Gastroesophageal sphincter (tissue), 4 donors: ENCODE data around the gene CBFA2T2. TPM values are rescaled to one million over a fixed set of nuclear protein-coding genes. Genes with fewer than 3 reads are reported as not detected.

Experiments
- ATAC-seq: fragments of 150-250 bp; one replicate; pipeline ENCODE4 v1.9.1; 2016; ENCODE audit warnings: mild to moderate bottlenecking, moderate library complexity
- H3K27ac ChIP-seq, 4 donors: fragments of 200-600 bp; sonication (generic) in 3 of 4; 1 replicate in 3 of 4; 2 replicates in 1 of 4; pipeline ENCODE4 v1.5.1; 2016 to 2019
- H3K27me3 ChIP-seq: fragments of 200-600 bp; sonication (generic); one replicate; pipeline ENCODE4 v1.5.1; 2019
- H3K36me3 ChIP-seq, 2 donors: fragments of 200-600 bp; sonication (generic); one replicate each; pipeline ENCODE4 v1.5.1; 2019; ENCODE audit warnings: control low read depth in 1 of 2
- H3K4me1 ChIP-seq, 3 donors: fragments of 200-600 bp; sonication (generic); 1 replicate in 2 of 3; 2 replicates in 1 of 3; pipeline ENCODE4 v1.5.1; 2016 to 2019; ENCODE audit warnings: control low read depth in 2 of 3
- H3K4me3 ChIP-seq, 2 donors: fragments of 200-600 bp; sonication (generic); one replicate each; pipeline ENCODE4 v1.5.1; 2019; ENCODE audit warnings: mild to moderate bottlenecking in 1 of 2, moderate library complexity in 1 of 2
- H3K9me3 ChIP-seq, 3 donors: fragments of 200-600 bp; sonication (generic); one replicate each; pipeline ENCODE4 v1.5.1; 2017 to 2019; ENCODE audit warnings: control low read depth in 2 of 3
- EP300 ChIP-seq: sonication (generic); formaldehyde crosslinking; IDR thresholded peaks from one replicate; pipeline ENCODE4 v1.6.1; 2017; ENCODE audit warnings: antibody characterized with exemption, mild to moderate bottlenecking
- POLR2A ChIP-seq, 2 donors: fragments of 450-650 bp; IDR thresholded peaks; one replicate each; pipeline ENCODE4 v1.6.1; 2017; ENCODE audit warnings: antibody characterized with exemption in 2 of 2, mild to moderate bottlenecking in 2 of 2, moderate library complexity in 1 of 2
- POLR2AphosphoS5 ChIP-seq: sonication (generic); formaldehyde crosslinking; IDR thresholded peaks from one replicate; pipeline ENCODE4 v1.6.1; 2017; ENCODE audit warnings: antibody characterized with exemption
- WGBS, 2 donors: methylation state at CpG; one replicate each; pipeline ENCODE4 v1.1.5; 2018; ENCODE audit warnings: low coverage in 1 of 2; 5-methylcytosine and 5-hydroxymethylcytosine counted together
- total RNA-seq, 4 donors: library from RNA; depleted of rRNA; stranded (reverse); fragments of >200 nt; gene quantifications; one replicate each; pipeline ENCODE4 v1.1.0, GENCODE V29; 2016
- TF ChIP-seq, protein P1 (sequence below), 4 experiments: fragments of 200-600 bp in 2 of 4; fragments of 450-650 bp in 2 of 4; sonication (generic) in 1 of 4; IDR thresholded peaks; one replicate each; pipeline ENCODE4 v1.5.1; 2017 to 2019; ENCODE audit warnings: antibody characterized with exemption in 4 of 4, mild to moderate bottlenecking in 2 of 4, moderate library complexity in 2 of 4

CBFA2T2 gene
- total RNA-seq, 4 donors from 2014 or later, result 11.1 to 17.4 (median 14.2) TPM

DNA sequence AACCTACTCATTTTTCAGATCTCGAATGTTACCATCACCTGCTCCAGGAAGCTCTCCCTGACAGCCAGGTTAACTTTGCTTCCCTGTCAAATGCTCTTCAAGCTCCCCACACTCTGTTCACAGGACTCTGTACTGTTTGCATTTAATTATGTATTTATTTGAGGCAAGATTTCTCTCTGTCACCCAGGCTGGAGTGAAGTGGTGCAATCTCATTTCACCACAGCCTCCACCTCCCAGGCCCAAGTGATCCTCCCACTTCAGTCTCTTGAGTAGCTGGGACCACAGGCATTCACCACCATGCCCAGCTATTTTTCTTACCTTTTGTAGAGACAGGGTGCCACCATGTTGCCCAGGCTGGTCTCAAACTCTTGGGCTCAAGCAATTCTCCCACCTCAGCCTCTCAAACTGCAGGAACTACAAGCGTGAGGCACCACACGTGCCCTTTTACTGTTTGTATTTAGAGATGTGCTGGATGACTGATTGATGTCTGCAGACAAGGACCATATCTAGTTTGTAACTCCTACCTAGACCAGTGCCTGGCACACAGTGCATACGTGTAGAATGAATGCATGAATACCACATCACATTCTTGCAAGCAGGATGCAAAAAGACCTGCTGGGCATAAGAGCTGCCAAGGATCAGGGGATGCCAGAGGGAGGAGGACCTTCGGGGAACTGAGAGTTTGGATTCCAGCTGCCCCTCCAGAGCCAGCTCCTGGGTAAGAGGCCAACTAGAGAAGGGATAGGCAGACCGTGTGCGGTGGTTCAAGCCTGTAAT, 15.6 kb upstream of the CBFA2T2 start:
- H3K9me3 ChIP-seq, result no peaks in the 10 kb centered on the region
- WGBS, 2 donors, result 67 to 95% methylated on average over 4 to 5 of the region's 7 CpGs
- no peak overlapping the region for H3K27ac ChIP-seq
- no peak for ATAC-seq
- no peaks in the 10 kb centered on the region for H3K36me3 ChIP-seq
- TF ChIP-seq, protein P1, sequence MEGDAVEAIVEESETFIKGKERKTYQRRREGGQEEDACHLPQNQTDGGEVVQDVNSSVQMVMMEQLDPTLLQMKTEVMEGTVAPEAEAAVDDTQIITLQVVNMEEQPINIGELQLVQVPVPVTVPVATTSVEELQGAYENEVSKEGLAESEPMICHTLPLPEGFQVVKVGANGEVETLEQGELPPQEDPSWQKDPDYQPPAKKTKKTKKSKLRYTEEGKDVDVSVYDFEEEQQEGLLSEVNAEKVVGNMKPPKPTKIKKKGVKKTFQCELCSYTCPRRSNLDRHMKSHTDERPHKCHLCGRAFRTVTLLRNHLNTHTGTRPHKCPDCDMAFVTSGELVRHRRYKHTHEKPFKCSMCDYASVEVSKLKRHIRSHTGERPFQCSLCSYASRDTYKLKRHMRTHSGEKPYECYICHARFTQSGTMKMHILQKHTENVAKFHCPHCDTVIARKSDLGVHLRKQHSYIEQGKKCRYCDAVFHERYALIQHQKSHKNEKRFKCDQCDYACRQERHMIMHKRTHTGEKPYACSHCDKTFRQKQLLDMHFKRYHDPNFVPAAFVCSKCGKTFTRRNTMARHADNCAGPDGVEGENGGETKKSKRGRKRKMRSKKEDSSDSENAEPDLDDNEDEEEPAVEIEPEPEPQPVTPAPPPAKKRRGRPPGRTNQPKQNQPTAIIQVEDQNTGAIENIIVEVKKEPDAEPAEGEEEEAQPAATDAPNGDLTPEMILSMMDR (IDR thresholded peaks at IDR 0.05), result no peak
- TF ChIP-seq EP300 (no peak), POLR2A (IDR thresholded peaks at IDR 0.05) (no peak), POLR2AphosphoS5 (no peak)
- H3K4me1 ChIP-seq, result no peaks in the 10 kb centered on the region
- no peak overlapping the region for H3K4me3 ChIP-seq
- H3K27me3 ChIP-seq, result no peaks in the 10 kb centered on the region

- Histone ChIP-seq H3K36me3 (no peaks in the 10 kb centered on the region), H3K27ac (no peak overlapping the region), H3K9me3 (no peaks in the 10 kb centered on the region), H3K4me3 (no peak overlapping the region), H3K27me3 (no peaks in the 10 kb centered on the region), H3K4me1 (no peaks in the 10 kb centered on the region)
- 84 to 86% methylated on average over 6 to 10 of the region's 11 CpGs for WGBS, 2 donors
- TF ChIP-seq EP300 (no peak), POLR2AphosphoS5 (no peak), POLR2A (IDR thresholded peaks at IDR 0.05) (no peak)
- TF ChIP-seq, protein P1 (IDR thresholded peaks at IDR 0.05), result no peak
- no peak for ATAC-seq
Observed at GRCh38 chr20:33474963-33475362, 14.9 kb upstream of the CBFA2T2 start.

GRCh38 chr20:33475381-33476152, 14.3 kb upstream of the CBFA2T2 start:
- ATAC-seq, result no peak
- TF ChIP-seq EP300 (no peak), POLR2A (IDR thresholded peaks at IDR 0.05) (no peak), POLR2AphosphoS5 (no peak)
- TF ChIP-seq, protein P1 (IDR thresholded peaks at IDR 0.05), result no peak

DNA sequence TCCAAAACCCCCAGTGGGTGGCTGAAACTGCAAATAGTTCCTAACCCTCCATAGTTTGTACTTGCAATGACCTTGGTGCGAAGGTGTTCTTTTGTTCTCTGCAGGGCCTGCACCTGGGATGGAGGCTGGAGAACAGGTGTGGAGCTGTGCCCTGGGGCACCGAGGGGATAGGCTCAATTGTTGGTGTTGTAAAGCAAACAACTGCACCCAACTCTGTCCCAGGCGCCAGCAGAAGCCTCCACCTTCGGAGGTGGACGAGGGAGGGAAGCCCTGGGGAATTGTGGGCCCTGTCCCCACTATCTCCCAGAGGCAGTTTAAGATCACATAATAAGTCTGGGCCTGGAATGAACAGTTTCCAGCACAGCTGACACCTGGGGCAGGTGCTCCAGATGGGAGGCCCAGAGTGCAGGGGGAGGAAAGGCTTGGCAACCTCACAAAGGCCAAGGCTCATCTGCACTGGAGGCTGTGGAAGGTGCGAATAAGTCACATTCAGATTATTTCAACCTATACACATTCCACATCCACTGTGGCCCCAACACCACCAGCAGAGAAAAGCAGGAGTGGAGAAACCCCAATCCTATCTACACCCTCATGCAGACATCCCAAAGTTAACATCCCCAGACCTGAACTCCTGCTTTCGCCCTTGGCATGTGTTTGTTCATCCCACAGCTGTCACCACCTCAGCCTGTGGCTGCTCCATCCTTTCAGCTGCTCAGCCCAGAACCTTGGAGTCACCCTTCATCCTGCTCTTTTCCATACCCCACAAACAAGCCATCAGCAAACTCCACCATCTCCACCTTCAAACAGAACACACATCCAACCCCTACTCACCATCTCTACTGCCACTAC, 12.3 kb upstream of the CBFA2T2 start:
- Histone ChIP-seq H3K4me1 (no peaks in the 10 kb centered on the region), H3K9me3 (no peaks in the 10 kb centered on the region), H3K27ac (no peak overlapping the region), H3K27me3 (no peaks in the 10 kb centered on the region), H3K36me3 (no peaks in the 10 kb centered on the region), H3K4me3 (no peak overlapping the region)
- TF ChIP-seq EP300, result no peak
- TF ChIP-seq POLR2A (IDR thresholded peaks at IDR 0.05), result no peak
- no peak for TF ChIP-seq POLR2AphosphoS5
- TF ChIP-seq, protein P1 (IDR thresholded peaks at IDR 0.05), result no peak
- 97 to 100% methylated on average over 1 to 5 of the region's 7 CpGs for WGBS, 2 donors
- ATAC-seq, result no peak

More at GRCh38 chr20:33475381-33476152, 14.3 kb upstream of the CBFA2T2 start:
- Histone ChIP-seq H3K27me3 (no peaks in the 10 kb centered on the region), H3K9me3 (no peaks in the 10 kb centered on the region), H3K27ac (no peak overlapping the region), H3K4me3 (no peak overlapping the region), H3K4me1 (no peaks in the 10 kb centered on the region), H3K36me3 (no peaks in the 10 kb centered on the region)
- WGBS, 2 donors, result 43 to 61% methylated on average over 4 to 8 of the region's 14 CpGs
